ENCODE measurements around the gene S100A16.

Gene S100A16

DNA sequence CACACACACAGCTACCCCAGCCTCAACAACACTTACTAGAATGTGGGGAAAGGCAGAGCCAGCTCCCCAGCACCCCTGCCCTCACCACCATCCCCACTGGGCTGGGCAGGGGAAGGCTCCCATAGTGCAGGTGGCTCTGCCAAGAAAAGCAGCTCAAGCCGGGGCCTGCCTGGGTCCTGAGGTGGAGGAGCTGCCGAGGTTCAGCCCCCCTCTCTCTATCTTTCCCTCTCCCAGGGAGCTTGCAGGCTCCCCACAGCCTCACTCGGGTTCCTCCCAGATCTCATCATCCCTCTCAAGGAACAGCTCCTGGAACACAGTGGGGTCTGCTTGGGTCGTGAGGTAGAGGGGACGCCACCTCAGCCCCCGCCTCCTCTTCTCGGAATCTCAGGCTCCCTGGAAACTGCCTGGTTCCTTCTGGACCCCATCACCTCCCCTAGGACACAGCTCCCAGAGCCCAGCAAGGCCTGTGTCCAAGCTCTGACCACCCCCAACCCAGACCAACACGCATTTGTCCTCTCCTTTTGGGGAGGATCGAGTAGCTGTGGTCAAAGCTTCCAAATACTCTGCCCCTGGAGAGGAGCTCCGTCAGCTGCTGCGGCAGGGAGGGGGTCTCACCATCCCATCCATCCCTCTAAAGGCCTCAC, 704 bp downstream of the S100A16 start:
- H3K4me3 ChIP-seq (replicated peaks in 1 of 2; ENCODE audit: low read depth in 2 of 2, low read length in 2 of 2), result peak overlapping the region; percentile 71 to 77
- TF ChIP-seq, protein P1, sequence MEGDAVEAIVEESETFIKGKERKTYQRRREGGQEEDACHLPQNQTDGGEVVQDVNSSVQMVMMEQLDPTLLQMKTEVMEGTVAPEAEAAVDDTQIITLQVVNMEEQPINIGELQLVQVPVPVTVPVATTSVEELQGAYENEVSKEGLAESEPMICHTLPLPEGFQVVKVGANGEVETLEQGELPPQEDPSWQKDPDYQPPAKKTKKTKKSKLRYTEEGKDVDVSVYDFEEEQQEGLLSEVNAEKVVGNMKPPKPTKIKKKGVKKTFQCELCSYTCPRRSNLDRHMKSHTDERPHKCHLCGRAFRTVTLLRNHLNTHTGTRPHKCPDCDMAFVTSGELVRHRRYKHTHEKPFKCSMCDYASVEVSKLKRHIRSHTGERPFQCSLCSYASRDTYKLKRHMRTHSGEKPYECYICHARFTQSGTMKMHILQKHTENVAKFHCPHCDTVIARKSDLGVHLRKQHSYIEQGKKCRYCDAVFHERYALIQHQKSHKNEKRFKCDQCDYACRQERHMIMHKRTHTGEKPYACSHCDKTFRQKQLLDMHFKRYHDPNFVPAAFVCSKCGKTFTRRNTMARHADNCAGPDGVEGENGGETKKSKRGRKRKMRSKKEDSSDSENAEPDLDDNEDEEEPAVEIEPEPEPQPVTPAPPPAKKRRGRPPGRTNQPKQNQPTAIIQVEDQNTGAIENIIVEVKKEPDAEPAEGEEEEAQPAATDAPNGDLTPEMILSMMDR (IDR thresholded peaks at IDR 0.05; ENCODE audit: low read depth, low read length), result no peak
- no peak for DNase-seq (ENCODE audit: low read depth in 2 of 2)

DNA sequence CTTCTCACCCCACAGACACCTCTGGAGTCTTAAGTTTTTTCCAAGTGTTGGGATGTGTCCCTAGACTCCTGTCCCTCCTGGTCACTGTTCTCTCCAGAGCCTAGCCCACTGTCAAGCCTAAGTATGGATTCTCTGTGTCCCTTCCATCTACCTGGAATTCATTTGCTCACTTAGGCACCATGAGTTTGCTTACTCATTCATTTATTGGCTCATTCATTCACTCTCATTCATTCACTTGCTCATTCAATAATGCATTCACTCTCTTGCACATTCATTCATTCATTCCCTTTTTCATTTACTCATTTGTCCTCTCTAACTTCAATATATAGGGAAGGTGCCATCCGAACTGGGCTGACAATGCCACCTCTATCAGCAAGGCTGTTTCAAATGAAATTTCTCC, 1.6 kb downstream of the S100A16 start:
- no peak for DNase-seq (ENCODE audit: low read depth in 2 of 2)
- peak overlapping the region; percentile 71 to 77 for H3K4me3 ChIP-seq (replicated peaks in 1 of 2; ENCODE audit: low read depth in 2 of 2, low read length in 2 of 2)
- TF ChIP-seq, protein P1 (IDR thresholded peaks at IDR 0.05; ENCODE audit: low read depth, low read length), result no peak

DNA sequence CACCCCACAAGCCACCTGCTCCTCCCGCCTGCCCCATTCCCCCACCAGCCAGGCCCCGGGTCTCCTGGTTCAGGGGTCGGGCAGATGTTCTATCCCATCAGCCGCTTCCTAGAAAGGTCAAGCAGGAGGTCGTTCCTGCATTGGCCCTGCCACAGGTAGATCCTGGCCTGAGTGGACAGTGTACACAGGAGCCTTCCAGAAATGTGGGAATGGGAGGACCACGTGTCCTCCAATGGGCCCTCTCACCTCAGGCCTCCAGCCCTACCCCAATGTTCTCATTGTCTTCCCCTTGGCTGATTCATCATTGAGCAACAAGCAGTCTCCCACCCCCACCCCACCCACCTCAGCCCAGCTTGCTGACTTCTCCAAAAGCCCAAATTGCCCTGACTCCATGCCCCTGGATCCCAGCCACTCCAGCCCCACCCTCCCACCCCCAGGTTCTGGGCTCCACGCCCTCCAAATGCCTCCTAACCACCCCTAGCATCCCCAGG, 2.1 kb downstream of the S100A16 start:
- H3K4me3 ChIP-seq (replicated peaks in 1 of 2; ENCODE audit: low read depth in 2 of 2, low read length in 2 of 2), result peak overlapping the region; percentile 8 to 77
- DNase-seq (ENCODE audit: low read depth in 2 of 2), result peak in 1 of 2 donors; percentile 77
- TF ChIP-seq, protein P1 (IDR thresholded peaks at IDR 0.05; ENCODE audit: low read depth, low read length), result no peak

DNA sequence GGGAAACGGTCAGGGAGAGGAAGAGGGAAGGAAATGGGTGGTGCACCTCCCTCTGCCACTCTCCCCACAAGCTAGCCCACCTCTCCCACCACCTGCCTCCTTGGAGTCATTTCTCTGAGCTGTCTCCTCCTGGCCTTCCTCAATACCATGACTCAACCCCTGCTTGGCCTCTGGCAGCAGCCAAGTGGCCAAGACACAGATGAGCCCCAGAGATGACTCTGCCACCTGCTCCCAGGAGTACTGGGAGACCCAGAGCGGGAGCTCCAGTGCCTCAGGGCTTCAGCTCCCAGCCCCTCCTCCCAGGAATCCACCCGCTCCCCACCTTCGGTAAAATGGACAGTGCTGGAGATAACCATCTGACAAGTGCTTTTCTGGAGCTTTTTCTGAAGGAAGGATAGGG, 2.6 kb downstream of the S100A16 start:
- peak overlapping the region in 1 of 2 donors; percentile 77 for H3K4me3 ChIP-seq (replicated peaks in 1 of 2; ENCODE audit: low read depth in 2 of 2, low read length in 2 of 2)

DNA sequence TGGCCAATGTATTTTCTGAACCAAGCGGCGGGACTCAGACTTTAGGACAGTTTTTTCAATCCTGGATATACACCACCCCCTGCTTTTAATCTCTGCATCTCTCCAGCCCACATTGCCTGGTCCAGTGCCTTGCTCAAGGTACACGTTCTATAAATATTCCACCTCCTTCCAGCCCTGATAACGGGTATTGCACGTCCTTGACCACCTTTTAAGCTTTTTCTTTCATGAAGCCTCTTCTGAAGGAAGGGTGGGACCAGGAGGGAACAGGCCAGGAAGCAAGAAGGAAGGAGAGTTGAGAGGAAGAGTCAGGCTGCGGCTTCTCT, 3.4 kb downstream of the S100A16 start:
- DNase-seq (ENCODE audit: low read depth in 2 of 2), result no peak
- TF ChIP-seq, protein P1 (IDR thresholded peaks at IDR 0.05; ENCODE audit: low read depth, low read length), result no peak
- H3K4me3 ChIP-seq (replicated peaks in 1 of 2; ENCODE audit: low read depth in 2 of 2, low read length in 2 of 2), result peak overlapping the region in 1 of 2 donors; percentile 77

More for the DNA sequence above, 2.6 kb downstream of the S100A16 start:
- TF ChIP-seq, protein P1 (IDR thresholded peaks at IDR 0.05; ENCODE audit: low read depth, low read length), result no peak
- DNase-seq (ENCODE audit: low read depth in 2 of 2), result peak in 1 of 2 donors; percentile 63

DNA sequence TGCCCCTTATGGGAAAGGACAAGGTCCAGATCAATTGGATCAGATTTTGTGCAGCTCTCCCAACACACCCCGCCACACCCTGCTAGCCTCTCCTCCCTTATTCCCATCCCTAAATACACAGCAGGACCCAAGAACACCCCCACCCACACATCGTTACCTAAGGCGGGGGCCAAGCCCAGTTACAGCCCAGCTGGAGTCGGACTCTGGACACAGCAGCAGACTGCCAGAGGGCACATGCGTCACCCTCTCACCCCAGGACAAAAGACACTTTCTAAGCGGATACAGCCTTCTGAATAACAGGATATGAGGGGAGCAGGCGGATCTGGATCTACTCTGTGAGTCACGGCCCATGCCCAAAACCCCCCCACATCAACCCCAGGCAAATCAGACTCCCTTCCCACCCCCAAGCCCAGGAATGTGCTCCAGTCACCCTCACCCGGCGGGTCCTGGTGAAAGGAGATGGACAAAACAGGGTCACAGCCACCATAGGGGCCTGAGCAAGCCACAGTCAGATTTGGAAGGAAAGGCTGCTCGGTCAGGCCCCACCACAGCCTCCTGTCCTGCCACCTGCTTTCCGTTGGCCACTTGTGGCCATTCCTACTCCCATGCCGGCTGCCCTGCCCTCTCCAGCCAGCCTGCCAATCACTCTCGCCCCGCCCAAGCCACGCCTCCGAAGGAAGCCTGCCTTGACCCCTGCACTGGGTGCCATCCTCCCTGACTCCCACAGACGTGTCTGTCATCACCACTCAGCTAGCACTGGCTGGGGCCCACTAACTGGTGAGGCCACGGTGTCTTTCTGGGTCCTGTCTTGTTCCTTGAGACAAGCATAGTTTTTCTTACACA, 4.0 kb downstream of the S100A16 start:
- DNase-seq (ENCODE audit: low read depth in 2 of 2), result peak; percentile 92 to 95
- TF ChIP-seq, protein P1 (IDR thresholded peaks at IDR 0.05; ENCODE audit: low read depth, low read length), result no peak

More for the DNA sequence above, 4.0 kb downstream of the S100A16 start:
- peak overlapping the region; percentile 26 to 77 for H3K4me3 ChIP-seq (replicated peaks in 1 of 2; ENCODE audit: low read depth in 2 of 2, low read length in 2 of 2)
